Parathyroid adenoma (tissue), 2 donors: ENCODE measurements around the gene LAPTM5.

Source experiments
- H2AFZ ChIP-seq: fragments of 300-600 bp; sonication (generic); one replicate; pipeline ENCODE4 v1.7.0; 2017; ENCODE audit warnings: antibody characterized with exemption, mild to moderate bottlenecking
- H3K27ac ChIP-seq: fragments of 300-600 bp; sonication (generic); one replicate; pipeline ENCODE4 v1.7.0; 2017
- H3K27me3 ChIP-seq: fragments of 300-600 bp; sonication (generic); one replicate; pipeline ENCODE4 v1.7.0; 2017; ENCODE audit warnings: low read length; ENCODE audit not compliant: control insufficient read depth, insufficient read depth
- H3K36me3 ChIP-seq: fragments of 300-600 bp; sonication (generic); one replicate; pipeline ENCODE4 v1.7.0; 2017; ENCODE audit warnings: low read length; ENCODE audit not compliant: control insufficient read depth, insufficient read depth
- H3K4me1 ChIP-seq: fragments of 300-600 bp; sonication (generic); one replicate; pipeline ENCODE4 v1.7.0; 2017; ENCODE audit warnings: control low read depth
- H3K4me2 ChIP-seq: fragments of 300-600 bp; sonication (generic); one replicate; pipeline ENCODE4 v1.7.0; 2017; ENCODE audit warnings: low read length
- H3K4me3 ChIP-seq: fragments of 300-600 bp; sonication (generic); one replicate; pipeline ENCODE4 v1.7.0; 2017; ENCODE audit warnings: low read depth, low read length
- H3K79me2 ChIP-seq: fragments of 300-600 bp; sonication (generic); one replicate; pipeline ENCODE4 v1.7.0; 2017; ENCODE audit warnings: control low read depth
- H3K9ac ChIP-seq: fragments of 300-600 bp; sonication (generic); one replicate; pipeline ENCODE4 v1.7.0; 2017; ENCODE audit warnings: mild to moderate bottlenecking
- H3K9me3 ChIP-seq: fragments of 300-600 bp; sonication (generic); one replicate; pipeline ENCODE4 v1.7.0; 2017; ENCODE audit warnings: low read length; ENCODE audit not compliant: control insufficient read depth
- TF ChIP-seq, protein P1 (sequence below): fragments of 300-600 bp; sonication (generic); IDR thresholded peaks from one replicate; pipeline ENCODE4 v1.7.0; 2017; ENCODE audit warnings: antibody characterized with exemption, mild to moderate bottlenecking
- donor health status: primary hyperparathyroidism.

The LAPTM5 gene

DNA sequence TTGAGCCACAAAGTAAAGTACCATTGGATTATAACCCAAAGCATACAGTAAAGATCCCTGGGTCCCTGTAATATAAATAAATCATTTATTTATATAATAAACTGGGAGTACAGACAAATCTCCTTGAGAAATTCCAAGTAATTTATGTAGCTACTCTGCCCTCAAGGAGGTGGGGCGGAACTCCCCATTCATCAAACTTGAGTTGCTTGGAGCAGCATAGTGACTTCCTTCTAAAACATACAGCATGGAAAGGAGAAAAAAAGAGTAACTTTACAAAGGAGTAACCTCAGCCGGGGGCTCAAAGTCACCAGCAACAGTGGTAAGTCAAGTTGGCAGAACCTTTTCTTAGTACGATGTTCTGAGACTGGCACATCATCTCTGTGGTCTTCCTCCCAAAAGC lies 4.5 kb downstream of the LAPTM5 start:
- Histone ChIP-seq H2AFZ (no peak overlapping the region), H3K4me3 (no peak overlapping the region), H3K4me1 (no peaks in the 10 kb centered on the region), H3K27me3 (no peaks in the 10 kb centered on the region), H3K79me2 (no peaks in the 10 kb centered on the region), H3K27ac (no peak overlapping the region), H3K36me3 (no peaks in the 10 kb centered on the region), H3K9me3 (no peaks in the 10 kb centered on the region), H3K4me2 (no peak overlapping the region), H3K9ac (no peak overlapping the region)
- TF ChIP-seq, protein P1, sequence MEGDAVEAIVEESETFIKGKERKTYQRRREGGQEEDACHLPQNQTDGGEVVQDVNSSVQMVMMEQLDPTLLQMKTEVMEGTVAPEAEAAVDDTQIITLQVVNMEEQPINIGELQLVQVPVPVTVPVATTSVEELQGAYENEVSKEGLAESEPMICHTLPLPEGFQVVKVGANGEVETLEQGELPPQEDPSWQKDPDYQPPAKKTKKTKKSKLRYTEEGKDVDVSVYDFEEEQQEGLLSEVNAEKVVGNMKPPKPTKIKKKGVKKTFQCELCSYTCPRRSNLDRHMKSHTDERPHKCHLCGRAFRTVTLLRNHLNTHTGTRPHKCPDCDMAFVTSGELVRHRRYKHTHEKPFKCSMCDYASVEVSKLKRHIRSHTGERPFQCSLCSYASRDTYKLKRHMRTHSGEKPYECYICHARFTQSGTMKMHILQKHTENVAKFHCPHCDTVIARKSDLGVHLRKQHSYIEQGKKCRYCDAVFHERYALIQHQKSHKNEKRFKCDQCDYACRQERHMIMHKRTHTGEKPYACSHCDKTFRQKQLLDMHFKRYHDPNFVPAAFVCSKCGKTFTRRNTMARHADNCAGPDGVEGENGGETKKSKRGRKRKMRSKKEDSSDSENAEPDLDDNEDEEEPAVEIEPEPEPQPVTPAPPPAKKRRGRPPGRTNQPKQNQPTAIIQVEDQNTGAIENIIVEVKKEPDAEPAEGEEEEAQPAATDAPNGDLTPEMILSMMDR, result no peak

DNA sequence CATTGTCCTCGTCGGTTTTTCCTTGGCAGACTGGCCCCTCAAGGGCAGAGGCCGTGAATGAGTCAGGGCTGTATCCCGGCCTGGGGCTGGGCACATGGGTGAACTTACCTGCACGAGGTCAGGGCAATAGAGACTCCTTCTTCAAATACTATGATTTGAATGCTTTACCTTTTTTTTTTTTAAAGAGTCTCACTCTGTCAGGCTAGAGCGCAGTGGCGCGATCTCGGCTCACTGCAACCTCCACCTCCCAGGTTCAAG lies 5.0 kb downstream of the LAPTM5 start:
- Histone ChIP-seq H3K9me3 (no peaks in the 10 kb centered on the region), H3K4me2 (no peak overlapping the region), H2AFZ (no peak overlapping the region), H3K9ac (no peak overlapping the region), H3K36me3 (no peaks in the 10 kb centered on the region), H3K27ac (no peak overlapping the region), H3K27me3 (no peaks in the 10 kb centered on the region), H3K79me2 (no peaks in the 10 kb centered on the region), H3K4me1 (no peaks in the 10 kb centered on the region), H3K4me3 (no peak overlapping the region)
- TF ChIP-seq, protein P1, result no peak

DNA sequence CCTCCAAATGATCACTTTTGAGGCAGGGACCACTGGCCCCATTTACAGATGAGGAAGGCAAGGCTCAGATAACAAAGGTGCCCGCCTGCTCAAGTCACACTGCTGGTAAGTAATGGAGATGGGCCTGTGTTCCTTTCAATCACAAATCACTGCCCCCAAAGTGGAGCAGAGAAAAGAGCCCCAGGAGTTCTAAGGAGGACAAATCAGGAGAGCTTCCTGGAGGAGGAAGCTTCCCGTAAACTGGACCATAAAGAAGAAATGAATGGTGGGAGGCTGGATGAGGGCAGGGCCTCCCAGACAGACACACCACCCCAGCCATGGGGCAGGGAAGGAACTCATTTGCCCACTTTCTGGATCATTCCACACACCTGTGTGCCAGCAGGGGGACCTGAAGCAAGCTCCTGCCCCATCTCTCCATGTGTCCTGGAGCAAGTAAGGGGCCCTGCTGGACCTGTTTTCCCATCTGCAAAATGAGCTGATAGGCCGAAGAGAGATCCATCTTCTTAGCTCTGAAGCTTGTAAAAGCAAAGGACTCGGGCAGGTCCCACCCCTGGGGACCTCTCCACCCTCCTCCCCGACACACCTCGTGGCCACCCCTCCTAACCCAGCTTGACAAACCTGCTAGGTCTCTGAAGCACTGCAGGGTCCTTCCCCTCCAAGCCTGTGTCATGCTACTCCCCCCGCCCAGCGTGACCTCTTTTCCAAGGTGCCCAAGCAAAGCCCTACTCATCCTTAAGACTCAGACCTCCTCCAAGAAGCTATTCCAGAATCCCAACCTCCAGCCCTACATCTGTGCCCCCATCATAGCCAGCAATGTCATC lies 5.5 kb downstream of the LAPTM5 start:
- Histone ChIP-seq H3K27ac (no peak overlapping the region), H3K27me3 (no peaks in the 10 kb centered on the region), H2AFZ (no peak overlapping the region), H3K4me3 (no peak overlapping the region), H3K79me2 (no peaks in the 10 kb centered on the region), H3K36me3 (no peaks in the 10 kb centered on the region), H3K9ac (no peak overlapping the region), H3K4me1 (no peaks in the 10 kb centered on the region), H3K9me3 (no peaks in the 10 kb centered on the region), H3K4me2 (no peak overlapping the region)
- TF ChIP-seq, protein P1, result no peak

DNA sequence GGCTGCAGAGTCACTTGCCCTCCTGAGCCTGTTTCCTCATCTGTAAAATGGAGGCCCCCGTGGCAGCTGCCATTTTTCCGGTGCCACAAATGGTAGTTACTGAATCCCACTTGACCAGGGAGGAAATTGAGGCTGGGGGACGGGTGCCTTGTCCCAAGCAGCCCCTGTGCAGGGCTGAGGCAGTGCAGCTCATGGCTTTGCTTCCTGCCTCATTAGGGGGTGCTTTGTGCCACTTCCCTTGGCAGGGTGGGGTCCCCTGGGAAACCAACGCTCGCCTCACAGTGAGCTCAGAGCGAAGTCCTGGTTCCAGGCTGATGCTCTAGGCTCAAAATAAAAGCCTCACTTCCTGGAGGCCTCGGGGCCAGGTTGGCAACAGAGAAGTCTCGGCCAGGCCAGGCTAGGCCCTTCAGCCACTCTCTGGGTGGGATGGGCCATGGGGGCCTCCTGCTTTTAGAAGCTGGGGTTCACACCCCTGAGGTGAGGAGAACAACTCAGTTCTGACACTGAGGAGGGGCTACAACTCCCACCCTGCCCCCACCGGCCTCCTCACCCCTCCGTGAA lies 6.8 kb downstream of the LAPTM5 start:
- TF ChIP-seq, protein P1, result no peak
- no peaks in the 10 kb centered on the region for H3K27me3 ChIP-seq
- H3K4me2 ChIP-seq, result no peak overlapping the region
- no peak overlapping the region for H3K4me3 ChIP-seq
- no peaks in the 10 kb centered on the region for H3K79me2 ChIP-seq
- H3K9ac ChIP-seq, result no peak overlapping the region
- H3K4me1 ChIP-seq, result no peaks in the 10 kb centered on the region
- no peak overlapping the region for H3K27ac ChIP-seq
- no peaks in the 10 kb centered on the region for H3K36me3 ChIP-seq
- H2AFZ ChIP-seq, result no peak overlapping the region
- H3K9me3 ChIP-seq, result no peaks in the 10 kb centered on the region
